ENCODE measurements around the gene NAA20.
A peak's percentile ranks its signal among the peaks of the same experiment; 100 is the strongest.

The NAA20 gene

GRCh38 chr20:20027284-20027683, 10.1 kb downstream of the NAA20 start:
- H3K27me3 ChIP-seq (ENCODE audit: control insufficient read depth, insufficient read depth, low read length): no peaks in the 10 kb centered on the region
- H3K4me2 ChIP-seq (ENCODE audit: low read length): no peak overlapping the region
- no peak overlapping the region for H2AFZ ChIP-seq
- H3K4me1 ChIP-seq: no peaks in the 10 kb centered on the region
- no peak overlapping the region for H3K27ac ChIP-seq
- peaks cover 5% of the 10 kb centered on the region for H3K79me2 ChIP-seq
- H3K9me3 ChIP-seq (ENCODE audit: control insufficient read depth, low read length): no peaks in the 10 kb centered on the region
- no peak overlapping the region for H3K4me3 ChIP-seq (ENCODE audit: low read depth, low read length)
- H3K9ac ChIP-seq: no peak overlapping the region
- no peaks in the 10 kb centered on the region for H3K36me3 ChIP-seq (ENCODE audit: control insufficient read depth, insufficient read depth, low read length)
- TF ChIP-seq, protein P1, sequence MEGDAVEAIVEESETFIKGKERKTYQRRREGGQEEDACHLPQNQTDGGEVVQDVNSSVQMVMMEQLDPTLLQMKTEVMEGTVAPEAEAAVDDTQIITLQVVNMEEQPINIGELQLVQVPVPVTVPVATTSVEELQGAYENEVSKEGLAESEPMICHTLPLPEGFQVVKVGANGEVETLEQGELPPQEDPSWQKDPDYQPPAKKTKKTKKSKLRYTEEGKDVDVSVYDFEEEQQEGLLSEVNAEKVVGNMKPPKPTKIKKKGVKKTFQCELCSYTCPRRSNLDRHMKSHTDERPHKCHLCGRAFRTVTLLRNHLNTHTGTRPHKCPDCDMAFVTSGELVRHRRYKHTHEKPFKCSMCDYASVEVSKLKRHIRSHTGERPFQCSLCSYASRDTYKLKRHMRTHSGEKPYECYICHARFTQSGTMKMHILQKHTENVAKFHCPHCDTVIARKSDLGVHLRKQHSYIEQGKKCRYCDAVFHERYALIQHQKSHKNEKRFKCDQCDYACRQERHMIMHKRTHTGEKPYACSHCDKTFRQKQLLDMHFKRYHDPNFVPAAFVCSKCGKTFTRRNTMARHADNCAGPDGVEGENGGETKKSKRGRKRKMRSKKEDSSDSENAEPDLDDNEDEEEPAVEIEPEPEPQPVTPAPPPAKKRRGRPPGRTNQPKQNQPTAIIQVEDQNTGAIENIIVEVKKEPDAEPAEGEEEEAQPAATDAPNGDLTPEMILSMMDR (IDR thresholded peaks at IDR 0.05): no peak

- no peaks in the 10 kb centered on the region for H3K79me2 ChIP-seq
- H3K27me3 ChIP-seq (ENCODE audit: control insufficient read depth, insufficient read depth, low read length): no peaks in the 10 kb centered on the region
- H2AFZ ChIP-seq: no peak overlapping the region
- no peaks in the 10 kb centered on the region for H3K9me3 ChIP-seq (ENCODE audit: control insufficient read depth, low read length)
- TF ChIP-seq, protein P1 (IDR thresholded peaks at IDR 0.05): no peak
- no peak overlapping the region for H3K4me3 ChIP-seq (ENCODE audit: low read depth, low read length)
- no peak overlapping the region for H3K4me2 ChIP-seq (ENCODE audit: low read length)
- H3K36me3 ChIP-seq (ENCODE audit: control insufficient read depth, insufficient read depth, low read length): no peaks in the 10 kb centered on the region
- H3K27ac ChIP-seq: no peak overlapping the region
- H3K9ac ChIP-seq: no peak overlapping the region
- peaks cover 8% of the 10 kb centered on the region for H3K4me1 ChIP-seq
Observed at GRCh38 chr20:20031790-20032189, 14.6 kb downstream of the NAA20 start.

GRCh38 chr20:20034486-20034885, 17.3 kb downstream of the NAA20 start:
- H3K4me1 ChIP-seq: peaks cover 8% of the 10 kb centered on the region
- H3K27me3 ChIP-seq (ENCODE audit: control insufficient read depth, insufficient read depth, low read length): no peaks in the 10 kb centered on the region
- peak overlapping the region; percentile 34 for H3K4me2 ChIP-seq (ENCODE audit: low read length)
- no peak overlapping the region for H2AFZ ChIP-seq
- TF ChIP-seq, protein P1 (IDR thresholded peaks at IDR 0.05): no peak
- no peaks in the 10 kb centered on the region for H3K36me3 ChIP-seq (ENCODE audit: control insufficient read depth, insufficient read depth, low read length)
- no peak overlapping the region for H3K9ac ChIP-seq
- peak overlapping the region; percentile 13 for H3K4me3 ChIP-seq (ENCODE audit: low read depth, low read length)
- H3K27ac ChIP-seq: peak overlapping the region; percentile 31
- no peaks in the 10 kb centered on the region for H3K79me2 ChIP-seq
- H3K9me3 ChIP-seq (ENCODE audit: control insufficient read depth, low read length): no peaks in the 10 kb centered on the region

DNA sequence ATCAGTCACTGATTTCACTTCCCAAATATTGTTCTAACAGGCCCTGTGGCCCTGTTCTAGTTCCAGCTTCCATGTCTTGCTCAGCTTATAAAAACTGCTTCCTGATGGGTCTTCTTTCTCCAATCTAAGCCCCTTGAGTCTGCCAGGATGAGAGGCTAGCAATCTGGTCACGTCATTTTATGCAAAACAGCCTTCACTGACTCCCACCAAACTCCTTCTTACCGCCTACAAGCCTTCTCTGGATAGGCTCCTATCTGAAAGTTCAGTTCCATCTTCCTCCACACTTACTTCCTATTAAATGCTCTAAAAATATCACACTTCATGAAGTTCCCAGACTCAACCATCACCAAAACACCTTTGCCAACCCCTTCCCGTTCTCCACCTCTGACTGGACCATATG, 19.6 kb downstream of the NAA20 start:
- no peaks in the 10 kb centered on the region for H3K9me3 ChIP-seq (ENCODE audit: control insufficient read depth, low read length)
- TF ChIP-seq, protein P1 (IDR thresholded peaks at IDR 0.05): no peak
- H3K36me3 ChIP-seq (ENCODE audit: control insufficient read depth, insufficient read depth, low read length): no peaks in the 10 kb centered on the region
- no peaks in the 10 kb centered on the region for H3K27me3 ChIP-seq (ENCODE audit: control insufficient read depth, insufficient read depth, low read length)
- no peak overlapping the region for H3K27ac ChIP-seq
- no peak overlapping the region for H2AFZ ChIP-seq
- no peak overlapping the region for H3K9ac ChIP-seq
- H3K4me3 ChIP-seq (ENCODE audit: low read depth, low read length): no peak overlapping the region
- H3K4me2 ChIP-seq (ENCODE audit: low read length): no peak overlapping the region
- H3K79me2 ChIP-seq: no peaks in the 10 kb centered on the region
- H3K4me1 ChIP-seq: peaks cover 8% of the 10 kb centered on the region

DNA sequence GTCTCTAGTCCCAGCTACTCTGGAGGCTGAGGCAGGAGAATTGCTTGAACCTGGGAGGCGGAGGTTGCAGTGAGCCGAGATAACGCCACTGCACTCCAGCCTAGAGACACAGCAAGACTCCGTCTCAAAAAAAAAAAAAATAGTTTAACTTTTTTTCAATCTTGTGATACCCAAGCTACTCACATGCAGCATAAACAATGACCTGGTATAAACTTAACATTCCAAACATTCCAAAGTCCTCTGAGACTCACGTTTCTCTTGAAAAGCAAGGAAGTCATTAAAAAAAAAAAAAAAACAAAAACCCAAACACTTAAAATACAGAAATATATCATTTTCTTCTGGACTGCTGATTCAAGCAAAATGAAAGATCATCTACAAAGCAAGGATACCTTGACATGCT, 20.8 kb downstream of the NAA20 start:
- Histone ChIP-seq H3K36me3 (ENCODE audit: control insufficient read depth, insufficient read depth, low read length) (no peaks in the 10 kb centered on the region), H3K79me2 (no peaks in the 10 kb centered on the region), H3K4me3 (ENCODE audit: low read depth, low read length) (no peak overlapping the region), H3K9me3 (ENCODE audit: control insufficient read depth, low read length) (no peaks in the 10 kb centered on the region), H3K9ac (no peak overlapping the region), H3K4me2 (ENCODE audit: low read length) (no peak overlapping the region), H3K27me3 (ENCODE audit: control insufficient read depth, insufficient read depth, low read length) (no peaks in the 10 kb centered on the region), H3K4me1 (peaks cover 8% of the 10 kb centered on the region), H2AFZ (no peak overlapping the region), H3K27ac (no peak overlapping the region)
- TF ChIP-seq, protein P1 (IDR thresholded peaks at IDR 0.05): no peak
